WTC11 (cell line): ENCODE measurements around the gene FRG2B. TPM values are rescaled to one million over a fixed set of nuclear protein-coding genes. Genes with fewer than 3 reads are reported as not detected.
"Not testable (repeated sequence)": the region's sequence is repeated elsewhere in the genome, so short reads cannot be mapped to it uniquely, and the experiment has no call there.

Experiments used
- ATAC-seq: fragments of 200-7000 bp; cut with Tn5 transposase; 2 replicates; pipeline ENCODE4 v1.10.0; 2021; ENCODE audit warnings: mild to moderate bottlenecking, moderate library complexity
- CTCF ChIA-PET: fragments of 300-600 bp; sonication (Branson Sonifier 250); formaldehyde crosslinking; loops from one replicate; lab custom pipeline; 2021; ENCODE audit warnings: antibody characterized with exemption; lab: Charles Lee
- POLR2A ChIA-PET: fragments of 350-600 bp; sonication (Branson Sonifier 250); formaldehyde crosslinking; loops from one replicate; lab custom pipeline; 2021; ENCODE audit warnings: antibody characterized with exemption; lab: Charles Lee
- DNase-seq: peaks from one replicate; pipeline ENCODE4 v3.0.0; 2021; ENCODE audit warnings: low spot score
- H3K27ac Mint-ChIP-seq: 2 replicates; pipeline ENCODE4 v1.8.0; 2021; ENCODE audit warnings: mixed read lengths
- H3K27me3 Mint-ChIP-seq: 2 replicates; pipeline ENCODE4 v1.8.0; 2021; ENCODE audit warnings: low read depth, mild to moderate bottlenecking, moderate library complexity, mixed read lengths
- H3K36me3 Mint-ChIP-seq: 2 replicates; pipeline ENCODE4 v1.8.0; 2021; ENCODE audit warnings: mixed read lengths
- H3K4me1 Mint-ChIP-seq: 2 replicates; pipeline ENCODE4 v1.8.0; 2022; ENCODE audit warnings: mixed read lengths
- H3K4me3 Mint-ChIP-seq: 2 replicates; pipeline ENCODE4 v1.8.0; 2021; ENCODE audit warnings: mild to moderate bottlenecking, moderate library complexity, mixed read lengths
- H3K9me3 Mint-ChIP-seq: 2 replicates; pipeline ENCODE4 v1.8.0; 2021; ENCODE audit warnings: mixed read lengths
- CBFB ChIP-seq: sonication (generic); formaldehyde crosslinking; IDR thresholded peaks from 2 replicates; pipeline ENCODE4 v1.8.1; 2022; ENCODE audit warnings: mild to moderate bottlenecking, low read depth, missing genetic modification reagents
- FOXK1 ChIP-seq: sonication (generic); formaldehyde crosslinking; IDR thresholded peaks from 2 replicates; pipeline ENCODE4 v1.8.0; 2022; ENCODE audit warnings: mild to moderate bottlenecking, moderate library complexity, missing genetic modification reagents
- MYBL2 ChIP-seq: sonication (generic); formaldehyde crosslinking; IDR thresholded peaks from 2 replicates; pipeline ENCODE4 v1.8.1; 2023; ENCODE audit warnings: mild to moderate bottlenecking, moderate library complexity, missing genetic modification reagents
- PRRX2 ChIP-seq: fragments of 250-450 bp; sonication (Bioruptor Pico); IDR thresholded peaks from 2 replicates; pipeline ENCODE4 v1.8.0; 2021; ENCODE audit warnings: mild to moderate bottlenecking
- SMAD4 ChIP-seq: sonication (generic); formaldehyde crosslinking; IDR thresholded peaks from 2 replicates; pipeline ENCODE4 v1.8.0; 2022; ENCODE audit warnings: mild to moderate bottlenecking, missing genetic modification reagents
- TCF7 ChIP-seq: sonication (generic); formaldehyde crosslinking; IDR thresholded peaks from 2 replicates; pipeline ENCODE4 v1.8.0; 2022; ENCODE audit warnings: mild to moderate bottlenecking, low read depth, missing genetic modification reagents, moderate library complexity
- TEAD1 ChIP-seq: sonication (generic); formaldehyde crosslinking; IDR thresholded peaks from 2 replicates; pipeline ENCODE4 v1.8.0; 2022; ENCODE audit warnings: mild to moderate bottlenecking, missing genetic modification reagents
- ZNF317 ChIP-seq: sonication (generic); formaldehyde crosslinking; IDR thresholded peaks from 2 replicates; pipeline ENCODE4 v1.8.1; 2023; ENCODE audit warnings: low read depth, mild to moderate bottlenecking, moderate library complexity, missing genetic modification reagents, borderline replicate concordance
- total RNA-seq: library from RNA; stranded (reverse); gene quantifications from 3 replicates; pipeline ENCODE4 v1.2.3, GENCODE V29; 2021
- TF ChIP-seq, protein P1 (sequence below): sonication (generic); formaldehyde crosslinking; conservative IDR thresholded peaks from 2 replicates; pipeline ENCODE4 v1.8.1; 2023; ENCODE audit warnings: mild to moderate bottlenecking, low read depth, missing genetic modification reagents, moderate library complexity
- TF ChIP-seq, protein P2 (sequence below): sonication (generic); formaldehyde crosslinking; IDR thresholded peaks from 2 replicates; pipeline ENCODE4 v1.8.1; 2022; ENCODE audit warnings: missing genetic modification reagents, borderline replicate concordance
- TF ChIP-seq, protein P3 (sequence below): sonication (generic); formaldehyde crosslinking; IDR thresholded peaks from 2 replicates; pipeline ENCODE4 v1.8.1; 2022; ENCODE audit warnings: low read depth, missing genetic modification reagents, borderline replicate concordance
- TF ChIP-seq, protein P4 (sequence below): fragments of 250-450 bp; sonication (Bioruptor Pico); IDR thresholded peaks from 2 replicates; pipeline ENCODE4 v2.1.2; 2022; ENCODE audit warnings: mild to moderate bottlenecking, moderate library complexity
- TF ChIP-seq, protein P5 (sequence below): fragments of 200-600 bp; IDR thresholded peaks from 2 replicates; pipeline ENCODE4 v1.8.0; 2022; ENCODE audit warnings: antibody characterized with exemption

FRG2B gene
- total RNA-seq, 1 experiment from 2014 or later = not detected

DNA sequence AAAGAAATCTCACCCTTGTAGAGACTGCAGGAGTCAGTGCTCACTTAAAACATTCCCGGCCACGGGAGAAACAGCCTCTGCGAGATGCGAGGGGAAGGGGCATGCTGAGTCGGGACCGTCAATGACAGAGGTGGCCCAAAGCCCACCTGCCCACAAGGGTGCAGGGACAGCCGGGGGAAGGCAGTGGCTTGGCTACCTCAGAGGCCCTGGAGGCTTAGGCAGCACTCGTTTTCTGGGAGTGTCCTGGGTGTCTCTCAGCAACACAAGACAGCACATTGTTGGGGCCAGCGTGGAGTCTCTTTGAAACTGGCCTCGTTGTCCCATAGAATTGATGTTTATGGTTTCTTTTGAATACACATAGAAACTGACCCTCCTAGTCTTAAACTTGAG is 35.6 kb downstream of the FRG2B start (continued):
- TF ChIP-seq, protein P1, sequence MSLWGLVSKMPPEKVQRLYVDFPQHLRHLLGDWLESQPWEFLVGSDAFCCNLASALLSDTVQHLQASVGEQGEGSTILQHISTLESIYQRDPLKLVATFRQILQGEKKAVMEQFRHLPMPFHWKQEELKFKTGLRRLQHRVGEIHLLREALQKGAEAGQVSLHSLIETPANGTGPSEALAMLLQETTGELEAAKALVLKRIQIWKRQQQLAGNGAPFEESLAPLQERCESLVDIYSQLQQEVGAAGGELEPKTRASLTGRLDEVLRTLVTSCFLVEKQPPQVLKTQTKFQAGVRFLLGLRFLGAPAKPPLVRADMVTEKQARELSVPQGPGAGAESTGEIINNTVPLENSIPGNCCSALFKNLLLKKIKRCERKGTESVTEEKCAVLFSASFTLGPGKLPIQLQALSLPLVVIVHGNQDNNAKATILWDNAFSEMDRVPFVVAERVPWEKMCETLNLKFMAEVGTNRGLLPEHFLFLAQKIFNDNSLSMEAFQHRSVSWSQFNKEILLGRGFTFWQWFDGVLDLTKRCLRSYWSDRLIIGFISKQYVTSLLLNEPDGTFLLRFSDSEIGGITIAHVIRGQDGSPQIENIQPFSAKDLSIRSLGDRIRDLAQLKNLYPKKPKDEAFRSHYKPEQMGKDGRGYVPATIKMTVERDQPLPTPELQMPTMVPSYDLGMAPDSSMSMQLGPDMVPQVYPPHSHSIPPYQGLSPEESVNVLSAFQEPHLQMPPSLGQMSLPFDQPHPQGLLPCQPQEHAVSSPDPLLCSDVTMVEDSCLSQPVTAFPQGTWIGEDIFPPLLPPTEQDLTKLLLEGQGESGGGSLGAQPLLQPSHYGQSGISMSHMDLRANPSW = no peak
- TF ChIP-seq CBFB = no peak
- no peak for TF ChIP-seq PRRX2
- TF ChIP-seq TCF7 (CRISPR knock-in tag) = no peak
- TF ChIP-seq, protein P2, sequence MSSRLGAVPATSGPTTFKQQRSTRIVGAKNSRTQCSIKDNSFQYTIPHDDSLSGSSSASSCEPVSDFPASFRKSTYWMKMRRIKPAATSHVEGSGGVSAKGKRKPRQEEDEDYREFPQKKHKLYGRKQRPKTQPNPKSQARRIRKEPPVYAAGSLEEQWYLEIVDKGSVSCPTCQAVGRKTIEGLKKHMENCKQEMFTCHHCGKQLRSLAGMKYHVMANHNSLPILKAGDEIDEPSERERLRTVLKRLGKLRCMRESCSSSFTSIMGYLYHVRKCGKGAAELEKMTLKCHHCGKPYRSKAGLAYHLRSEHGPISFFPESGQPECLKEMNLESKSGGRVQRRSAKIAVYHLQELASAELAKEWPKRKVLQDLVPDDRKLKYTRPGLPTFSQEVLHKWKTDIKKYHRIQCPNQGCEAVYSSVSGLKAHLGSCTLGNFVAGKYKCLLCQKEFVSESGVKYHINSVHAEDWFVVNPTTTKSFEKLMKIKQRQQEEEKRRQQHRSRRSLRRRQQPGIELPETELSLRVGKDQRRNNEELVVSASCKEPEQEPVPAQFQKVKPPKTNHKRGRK = no peak
- no peak for TF ChIP-seq TEAD1 (CRISPR knock-in tag)
- TF ChIP-seq ZNF317 (CRISPR knock-in tag) = no peak
- TF ChIP-seq, protein P3, sequence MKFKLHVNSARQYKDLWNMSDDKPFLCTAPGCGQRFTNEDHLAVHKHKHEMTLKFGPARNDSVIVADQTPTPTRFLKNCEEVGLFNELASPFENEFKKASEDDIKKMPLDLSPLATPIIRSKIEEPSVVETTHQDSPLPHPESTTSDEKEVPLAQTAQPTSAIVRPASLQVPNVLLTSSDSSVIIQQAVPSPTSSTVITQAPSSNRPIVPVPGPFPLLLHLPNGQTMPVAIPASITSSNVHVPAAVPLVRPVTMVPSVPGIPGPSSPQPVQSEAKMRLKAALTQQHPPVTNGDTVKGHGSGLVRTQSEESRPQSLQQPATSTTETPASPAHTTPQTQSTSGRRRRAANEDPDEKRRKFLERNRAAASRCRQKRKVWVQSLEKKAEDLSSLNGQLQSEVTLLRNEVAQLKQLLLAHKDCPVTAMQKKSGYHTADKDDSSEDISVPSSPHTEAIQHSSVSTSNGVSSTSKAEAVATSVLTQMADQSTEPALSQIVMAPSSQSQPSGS (CRISPR knock-in tag) = no peak
- no peak for TF ChIP-seq MYBL2 (CRISPR knock-in tag)
- TF ChIP-seq FOXK1 (CRISPR knock-in tag) = no peak
- TF ChIP-seq, protein P4, sequence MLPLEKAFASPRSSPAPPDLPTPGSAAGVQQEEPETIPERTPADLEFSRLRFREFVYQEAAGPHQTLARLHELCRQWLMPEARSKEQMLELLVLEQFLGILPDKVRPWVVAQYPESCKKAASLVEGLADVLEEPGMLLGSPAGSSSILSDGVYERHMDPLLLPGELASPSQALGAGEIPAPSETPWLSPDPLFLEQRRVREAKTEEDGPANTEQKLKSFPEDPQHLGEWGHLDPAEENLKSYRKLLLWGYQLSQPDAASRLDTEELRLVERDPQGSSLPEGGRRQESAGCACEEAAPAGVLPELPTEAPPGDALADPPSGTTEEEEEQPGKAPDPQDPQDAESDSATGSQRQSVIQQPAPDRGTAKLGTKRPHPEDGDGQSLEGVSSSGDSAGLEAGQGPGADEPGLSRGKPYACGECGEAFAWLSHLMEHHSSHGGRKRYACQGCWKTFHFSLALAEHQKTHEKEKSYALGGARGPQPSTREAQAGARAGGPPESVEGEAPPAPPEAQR (CRISPR knock-in tag) = no peak

DNA sequence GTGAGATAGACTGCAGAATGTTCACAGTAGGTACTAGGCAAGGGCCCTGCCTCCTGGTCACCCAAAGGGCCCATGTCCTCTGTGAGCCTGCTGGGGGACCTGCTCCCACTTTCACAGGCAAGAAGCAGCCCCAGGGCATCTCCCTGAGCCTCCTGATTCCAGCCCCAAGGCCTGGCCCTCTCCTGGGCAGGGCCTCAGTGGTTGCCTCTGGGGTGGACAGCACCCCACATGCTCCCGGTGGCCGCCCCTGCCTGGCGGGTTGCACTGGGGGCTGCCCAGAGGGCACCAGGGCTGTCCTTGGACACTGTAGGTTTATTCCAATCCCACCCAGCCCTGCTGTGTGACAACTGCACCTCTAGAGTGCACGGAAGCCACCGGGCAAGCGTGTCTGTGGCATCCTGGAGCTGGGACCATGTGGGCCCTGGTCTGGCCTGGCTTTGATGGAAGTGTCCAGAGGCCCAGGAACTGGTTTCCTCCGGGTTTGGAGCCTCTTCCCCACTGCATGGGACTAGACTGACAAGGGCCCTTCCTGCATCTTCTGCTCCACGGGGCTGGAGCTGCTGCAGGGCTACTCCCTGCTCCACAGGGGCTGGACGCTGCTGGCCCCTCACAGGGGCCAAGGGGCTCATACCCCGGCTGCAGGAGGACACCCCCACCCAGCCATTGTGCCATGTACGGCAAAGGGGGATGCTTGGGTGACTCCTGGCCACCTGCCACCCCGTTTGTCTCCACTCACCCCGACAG is 36.2 kb downstream of the FRG2B start:
- POLR2A ChIA-PET = no interaction called here
- no peak for ATAC-seq

DNA sequence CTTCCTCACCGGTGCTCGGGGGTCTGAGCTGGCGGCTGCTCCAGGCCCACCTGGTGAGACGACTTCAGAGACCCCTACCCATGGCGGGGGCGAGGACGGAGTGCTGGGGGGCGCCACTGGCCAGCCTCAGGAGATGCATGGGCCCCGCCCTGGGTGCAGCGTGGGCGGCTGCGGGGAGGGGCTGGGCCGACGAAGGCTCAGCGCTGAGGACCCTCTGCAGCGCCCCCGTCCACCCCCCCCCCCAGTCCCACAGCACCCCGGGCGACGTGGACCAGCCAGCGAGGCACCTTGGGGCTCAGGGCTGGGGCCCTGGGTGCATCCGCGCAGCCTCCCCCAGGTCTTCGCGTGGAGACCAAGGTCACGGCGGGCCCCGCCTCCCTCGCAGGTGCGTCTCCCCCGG is 49.6 kb downstream of the FRG2B start:
- POLR2A ChIA-PET, CTCF ChIA-PET, DNase-seq, H3K27ac Mint-ChIP-seq, ATAC-seq, H3K27me3 Mint-ChIP-seq, H3K4me1 Mint-ChIP-seq, H3K4me3 Mint-ChIP-seq: not testable (repeated sequence)
- Mint-ChIP-seq H3K36me3 (peaks cover 41% of the 10 kb centered on the region), H3K9me3 (peaks cover 35% of the 10 kb centered on the region)

More for the DNA sequence above, 36.2 kb downstream of the FRG2B start:
- CTCF ChIA-PET = no interaction called here
- TF ChIP-seq, protein P5, sequence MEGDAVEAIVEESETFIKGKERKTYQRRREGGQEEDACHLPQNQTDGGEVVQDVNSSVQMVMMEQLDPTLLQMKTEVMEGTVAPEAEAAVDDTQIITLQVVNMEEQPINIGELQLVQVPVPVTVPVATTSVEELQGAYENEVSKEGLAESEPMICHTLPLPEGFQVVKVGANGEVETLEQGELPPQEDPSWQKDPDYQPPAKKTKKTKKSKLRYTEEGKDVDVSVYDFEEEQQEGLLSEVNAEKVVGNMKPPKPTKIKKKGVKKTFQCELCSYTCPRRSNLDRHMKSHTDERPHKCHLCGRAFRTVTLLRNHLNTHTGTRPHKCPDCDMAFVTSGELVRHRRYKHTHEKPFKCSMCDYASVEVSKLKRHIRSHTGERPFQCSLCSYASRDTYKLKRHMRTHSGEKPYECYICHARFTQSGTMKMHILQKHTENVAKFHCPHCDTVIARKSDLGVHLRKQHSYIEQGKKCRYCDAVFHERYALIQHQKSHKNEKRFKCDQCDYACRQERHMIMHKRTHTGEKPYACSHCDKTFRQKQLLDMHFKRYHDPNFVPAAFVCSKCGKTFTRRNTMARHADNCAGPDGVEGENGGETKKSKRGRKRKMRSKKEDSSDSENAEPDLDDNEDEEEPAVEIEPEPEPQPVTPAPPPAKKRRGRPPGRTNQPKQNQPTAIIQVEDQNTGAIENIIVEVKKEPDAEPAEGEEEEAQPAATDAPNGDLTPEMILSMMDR = no peak
- no peak for TF ChIP-seq SMAD4
- Mint-ChIP-seq H3K9me3 (peaks cover 68% of the 10 kb centered on the region), H3K36me3 (peaks cover 57% of the 10 kb centered on the region), H3K4me1 (no peaks in the 10 kb centered on the region), H3K4me3 (no peak overlapping the region), H3K27ac (no peak overlapping the region), H3K27me3 (peaks cover 8% of the 10 kb centered on the region)
- no peak for DNase-seq

Other genes starting within 250 kb of the FRG2B start
- 3.6 to 5.6 TPM (median 5.2 TPM) in 3 replicates for gene PAOX, start 247.5 kb downstream of the FRG2B start, total RNA-seq
- gene MTG1, start 232.6 kb downstream of the FRG2B start, total RNA-seq = 51.8 to 63.0 TPM (median 53.0 TPM) in 3 replicates
- gene SPRN, start 202.2 kb downstream of the FRG2B start, total RNA-seq = 0.27 to 0.59 TPM (median 0.32 TPM) in 3 replicates
- gene SCART1, start 172.8 kb downstream of the FRG2B start, total RNA-seq = 0.57 to 1.2 TPM (median 1.1 TPM) in 3 replicates
- 1.0 to 2.6 TPM (median 1.3 TPM) in 3 replicates for gene CYP2E1, start 99.4 kb downstream of the FRG2B start, total RNA-seq
- not detected in 3 replicates for gene SYCE1, start 61.2 kb downstream of the FRG2B start, total RNA-seq